ENCODE data around the gene SENP8.
"Not testable (repeated sequence)": the region's sequence is repeated elsewhere in the genome, so short reads cannot be mapped to it uniquely, and the experiment has no call there.

Gene SENP8

DNA sequence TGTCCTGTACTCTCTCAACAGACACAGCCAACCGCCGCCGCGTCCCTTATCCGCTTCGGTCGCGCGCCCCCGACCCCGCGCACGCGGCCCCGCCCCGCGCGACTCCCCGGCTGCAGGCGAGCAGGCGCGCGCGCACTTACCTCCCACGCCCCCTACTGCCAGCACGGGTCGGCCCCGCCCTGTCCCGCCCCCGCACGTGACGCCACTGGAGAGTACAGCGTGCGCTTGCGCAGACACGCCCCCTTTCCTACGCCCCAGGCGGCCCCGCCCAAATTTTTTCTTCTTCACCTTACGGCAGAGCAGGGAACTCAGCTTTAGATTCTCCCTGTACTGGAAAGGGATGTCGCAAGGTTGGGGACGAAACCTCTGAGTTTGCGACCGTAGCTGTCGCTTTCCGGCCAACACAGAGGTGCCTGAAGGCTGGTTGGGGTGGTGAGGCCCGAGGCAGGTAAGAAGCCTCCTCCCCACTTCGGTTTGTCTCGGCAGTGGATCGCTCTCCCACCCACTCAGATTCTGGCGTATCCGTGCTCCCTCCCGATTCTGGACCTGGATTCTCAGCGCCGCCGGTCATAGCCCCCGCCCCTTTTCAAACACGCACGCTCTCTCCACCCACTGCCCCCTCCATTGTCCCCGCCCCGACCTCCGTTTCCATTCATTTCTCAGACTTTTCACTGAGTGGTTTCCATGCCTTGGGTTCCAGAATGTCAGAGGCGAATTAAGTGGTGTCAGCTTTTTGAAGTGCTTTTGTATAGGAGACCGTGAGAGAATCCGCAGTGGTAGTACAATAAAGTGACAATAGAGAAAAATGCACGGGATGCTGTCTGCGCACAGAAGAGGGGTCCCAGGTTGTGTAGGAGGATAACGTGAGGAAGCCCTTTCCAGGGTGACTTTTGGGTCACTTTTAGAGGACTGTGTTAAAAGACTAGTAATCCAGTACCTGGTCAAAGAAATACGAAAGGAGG lies at the start of gene SENP8, which contains the start of gene MYO9A:
Gene SENP8, plus strand, starts transcription at position 387 of the 962 bp plus-strand sequence. CDS start 21,221 bp downstream, outside the sequence.
Gene MYO9A, minus strand, starts transcription at position 134 of the 962 bp plus-strand sequence. CDS start 71,587 bp downstream, outside the sequence.
- DNase-seq (ENCODE audit: low read depth in 1 of 2, low spot score in 1 of 2): peak; percentile 99 to 100

DNA sequence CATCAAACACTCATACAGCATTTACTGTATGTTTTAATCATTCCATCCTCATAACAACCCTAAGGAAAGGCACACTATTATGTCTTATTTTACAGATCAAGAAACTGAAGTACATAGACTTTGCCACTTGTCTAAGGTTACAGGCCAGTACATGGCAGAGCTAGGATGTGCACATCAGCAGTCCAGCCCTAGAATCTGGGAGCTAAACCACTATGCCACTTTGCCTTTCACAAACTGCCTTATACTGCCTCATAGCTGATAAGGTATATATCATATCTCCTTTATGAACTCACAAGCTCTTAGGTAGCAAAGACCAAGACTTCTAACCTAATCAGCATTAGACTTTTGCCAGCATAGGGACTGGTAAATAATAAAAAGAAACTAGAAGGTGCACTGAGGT lies 49.3 kb upstream of the SENP8 start:
- DNase-seq (ENCODE audit: low read depth in 1 of 2, low spot score in 1 of 2): no peak

DNA sequence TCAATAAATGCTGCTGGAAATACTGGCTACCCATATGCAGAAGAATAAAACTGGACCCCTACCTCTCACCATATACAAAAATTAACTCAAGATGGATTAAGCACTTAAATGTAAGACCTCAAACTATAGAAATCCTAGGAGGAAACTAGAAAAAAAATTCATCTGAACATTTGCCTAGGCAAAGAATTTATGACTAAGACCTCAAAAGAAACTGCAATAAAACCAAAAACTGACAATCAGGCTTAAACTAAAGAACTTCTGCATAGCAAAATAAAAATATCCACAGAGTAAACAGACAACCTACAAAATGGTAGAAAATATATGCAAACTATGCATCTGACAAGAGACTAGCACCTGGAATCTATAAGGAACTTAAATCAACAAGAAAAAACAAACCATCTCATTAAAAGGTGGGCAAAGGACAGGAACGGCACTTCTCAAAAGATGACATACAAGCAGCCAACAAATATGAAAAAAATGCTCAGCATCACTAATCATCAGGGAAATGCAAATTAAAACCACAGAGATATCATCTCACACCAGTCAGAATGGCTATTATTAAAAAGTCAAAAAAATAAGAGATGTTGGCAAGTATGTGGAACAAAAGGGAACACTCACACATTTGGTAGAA lies 47.3 kb upstream of the SENP8 start:
- DNase-seq (ENCODE audit: low read depth in 1 of 2, low spot score in 1 of 2): no peak

DNA sequence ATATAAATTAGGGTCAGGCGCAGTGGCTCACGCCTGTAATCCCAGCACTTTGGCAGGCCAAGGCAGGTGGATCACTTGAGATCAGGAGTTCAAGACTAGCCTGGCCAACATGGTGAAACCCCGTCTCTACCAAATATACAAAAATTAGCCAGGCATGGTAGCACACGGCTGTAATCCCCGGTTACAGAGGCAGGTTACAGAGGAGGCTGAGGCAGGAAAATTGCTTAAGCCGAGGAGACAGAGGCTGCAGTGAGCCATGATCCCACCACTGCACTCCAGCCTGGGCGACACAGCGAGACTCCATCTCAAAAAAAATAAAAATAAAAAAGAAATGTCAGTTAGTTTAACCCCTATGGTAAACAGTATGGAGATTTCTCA lies 46.8 kb upstream of the SENP8 start:
- DNase-seq (ENCODE audit: low read depth in 1 of 2, low spot score in 1 of 2): not testable (repeated sequence)

GRCh38 chr15:72074335-72075060 lies 43.7 kb upstream of the SENP8 start:
- no peak for DNase-seq (ENCODE audit: low read depth in 1 of 2, low spot score in 1 of 2)

- no peak for DNase-seq (ENCODE audit: low read depth in 1 of 2, low spot score in 1 of 2)
These were observed 40.3 kb upstream of the SENP8 start for GRCh38 chr15:72077950-72078349.

GRCh38 chr15:72078887-72079286 lies 39.3 kb upstream of the SENP8 start:
- no peak for DNase-seq (ENCODE audit: low read depth in 1 of 2, low spot score in 1 of 2)

GRCh38 chr15:72082176-72082575 lies 36.0 kb upstream of the SENP8 start:
- DNase-seq (ENCODE audit: low read depth in 1 of 2, low spot score in 1 of 2): no peak

DNA sequence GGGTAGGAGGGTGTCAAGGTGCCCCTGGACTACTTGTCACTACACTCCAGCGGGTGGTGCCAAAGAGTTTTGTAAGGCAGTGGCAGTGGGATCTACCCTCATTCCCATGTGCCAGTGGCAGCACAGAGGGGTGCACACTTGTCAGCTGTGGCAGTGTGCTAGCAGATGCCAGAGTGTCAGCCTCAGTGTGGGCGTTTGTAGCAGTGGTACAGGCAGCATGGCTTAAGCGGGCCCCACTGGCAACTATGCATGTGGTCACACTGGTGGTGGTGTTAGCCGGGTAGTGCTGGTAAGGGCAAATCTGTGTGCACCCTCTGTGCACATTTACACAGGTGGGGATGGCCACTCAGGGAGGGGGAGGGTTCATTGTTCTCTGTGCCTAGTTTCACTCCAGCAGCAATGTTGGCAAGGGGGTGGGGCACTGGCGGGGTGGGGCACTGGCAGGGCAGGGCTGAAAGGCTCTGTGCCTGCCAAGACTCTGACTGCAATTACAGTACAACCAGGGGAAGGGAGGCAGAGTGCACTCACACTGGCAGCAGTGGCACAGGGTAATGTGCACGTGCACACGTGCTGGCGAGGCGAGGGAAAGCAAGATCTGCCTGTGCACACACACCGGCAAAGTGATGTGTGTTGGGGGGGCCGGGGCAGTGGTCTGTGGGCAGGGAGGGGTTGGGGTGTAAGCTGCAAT lies 32.0 kb upstream of the SENP8 start:
- no peak for DNase-seq (ENCODE audit: low read depth in 1 of 2, low spot score in 1 of 2)

DNA sequence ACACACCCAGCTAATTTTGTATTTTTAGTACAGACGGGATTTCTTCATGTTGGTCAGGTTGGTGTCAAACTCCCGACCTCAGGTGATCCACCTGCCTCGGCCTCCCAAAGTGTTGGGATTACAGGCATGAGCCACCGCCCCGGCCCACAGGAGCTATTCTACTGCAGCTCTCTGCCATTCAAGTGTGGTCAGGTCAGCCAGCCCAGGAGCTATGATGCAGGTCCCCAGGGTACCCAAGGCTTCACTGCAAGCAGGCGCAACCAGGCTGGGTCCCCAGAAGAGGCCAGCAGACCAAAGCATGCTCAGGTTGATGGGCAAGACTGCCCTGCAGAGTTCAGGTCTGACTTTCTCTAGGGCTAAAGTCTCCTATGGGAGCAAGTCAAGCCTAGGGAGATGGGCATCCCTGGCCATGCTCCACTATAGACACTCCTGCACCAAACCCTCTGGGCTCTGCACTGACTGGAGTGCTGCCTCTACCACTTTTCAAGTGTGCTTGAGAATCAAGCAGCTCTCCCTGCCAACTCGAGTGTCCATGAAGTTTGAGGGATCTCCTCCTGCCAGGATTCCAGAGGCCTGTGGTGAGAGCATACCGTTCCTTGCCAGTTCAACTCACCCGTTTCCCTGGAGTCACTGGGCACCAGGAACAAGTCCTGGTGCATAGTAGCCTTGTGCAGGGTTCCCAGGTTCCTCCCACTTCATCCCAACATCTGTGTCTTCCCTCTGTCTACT lies 31.1 kb upstream of the SENP8 start:
- DNase-seq (ENCODE audit: low read depth in 1 of 2, low spot score in 1 of 2): no peak

- no peak for DNase-seq (ENCODE audit: low read depth in 1 of 2, low spot score in 1 of 2)
These were observed 26.2 kb upstream of the SENP8 start for GRCh38 chr15:72092006-72092405.

- DNase-seq (ENCODE audit: low read depth in 1 of 2, low spot score in 1 of 2): no peak
These were observed 25.5 kb upstream of the SENP8 start for GRCh38 chr15:72092691-72093090.

GRCh38 chr15:72096796-72097195 lies 21.4 kb upstream of the SENP8 start:
- no peak for DNase-seq (ENCODE audit: low read depth in 1 of 2, low spot score in 1 of 2)

DNA sequence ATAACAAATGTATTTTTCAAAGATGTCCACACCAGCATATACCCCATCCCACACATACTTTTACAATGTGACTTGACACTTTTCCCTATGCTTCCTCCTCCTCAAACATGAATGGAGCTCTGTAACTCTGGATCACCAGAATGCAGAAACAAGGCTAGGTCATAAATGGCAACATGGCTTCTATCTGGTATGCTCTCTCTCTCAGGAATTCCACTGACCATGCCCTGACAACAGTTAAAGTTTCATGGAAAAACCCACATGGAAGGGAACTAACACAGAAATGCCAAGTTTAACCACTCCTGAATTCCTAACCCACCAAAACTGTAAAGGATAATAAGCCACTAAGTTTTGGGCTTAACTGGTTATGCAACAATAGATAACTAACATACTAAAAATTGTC lies 20.2 kb upstream of the SENP8 start:
- no peak for DNase-seq (ENCODE audit: low read depth in 1 of 2, low spot score in 1 of 2)

DNA sequence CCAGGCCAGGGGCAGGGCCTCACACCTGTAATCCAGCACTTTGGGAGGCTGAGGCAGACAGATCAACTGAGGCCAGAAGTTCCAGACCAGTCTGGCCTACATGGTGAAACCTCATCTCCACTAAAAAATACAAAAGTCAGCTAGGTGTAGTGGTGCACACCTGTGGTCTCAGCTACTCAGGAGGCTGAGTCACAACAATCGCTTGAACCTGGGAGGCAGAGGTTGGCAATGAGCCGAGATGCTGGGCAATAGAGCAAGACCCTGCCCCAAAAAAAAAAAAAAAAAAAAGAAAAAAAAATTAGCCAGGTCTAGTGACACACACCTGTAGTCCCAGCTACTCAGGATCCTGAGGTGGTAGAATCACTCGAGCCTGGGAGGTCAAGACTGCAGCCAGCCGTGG lies 19.0 kb upstream of the SENP8 start:
- DNase-seq (ENCODE audit: low read depth in 1 of 2, low spot score in 1 of 2): no peak

GRCh38 chr15:72100551-72100950 lies 17.7 kb upstream of the SENP8 start:
- not testable (repeated sequence) for DNase-seq (ENCODE audit: low read depth in 1 of 2, low spot score in 1 of 2)

DNA sequence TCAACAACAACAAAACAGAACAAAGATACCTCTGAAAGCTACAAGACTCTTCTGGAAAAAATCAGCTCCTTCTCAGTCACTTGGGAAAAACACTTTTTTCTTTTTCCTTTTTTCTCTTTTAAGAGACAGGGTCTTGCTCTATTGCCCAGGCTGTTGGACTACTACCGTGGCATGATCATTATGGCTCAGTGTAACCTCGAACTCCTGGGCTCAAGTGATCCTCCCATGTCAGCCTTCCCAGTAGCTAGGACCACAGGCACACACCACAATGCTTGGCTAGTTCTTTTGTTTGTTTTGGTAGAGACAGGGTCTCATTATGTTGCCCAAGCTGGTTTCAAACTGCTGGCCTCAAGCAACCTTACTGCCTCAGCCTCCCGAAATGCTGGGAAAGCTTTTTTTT lies 13.1 kb upstream of the SENP8 start:
- DNase-seq (ENCODE audit: low read depth in 1 of 2, low spot score in 1 of 2): no peak

- DNase-seq (ENCODE audit: low read depth in 1 of 2, low spot score in 1 of 2): no peak
These were observed 12.1 kb upstream of the SENP8 start for GRCh38 chr15:72106068-72106467.

GRCh38 chr15:72110355-72110754 lies 7.8 kb upstream of the SENP8 start:
- DNase-seq (ENCODE audit: low read depth in 1 of 2, low spot score in 1 of 2): no peak

- DNase-seq (ENCODE audit: low read depth in 1 of 2, low spot score in 1 of 2): no peak
These were observed 6.1 kb upstream of the SENP8 start for GRCh38 chr15:72112116-72112515.
